Liver (tissue), 9 donors: Measurements from ENCODE around the gene STK11. TPM values are rescaled to one million over a fixed set of nuclear protein-coding genes. Genes with fewer than 3 reads are reported as not detected.
A peak's percentile ranks its signal among the peaks of the same experiment; 100 is the strongest.

Experiments
- DNase-seq: peaks from one replicate; pipeline ENCODE4 v3.0.0-alpha.2; 2017; ENCODE audit warnings: low spot score
- H3K27ac ChIP-seq, 2 donors: one replicate each; pipeline ENCODE4 v1.7.0; 2013; ENCODE audit warnings: inconsistent platforms in 2 of 2, low read length in 2 of 2, control low read depth in 1 of 2, low read depth in 1 of 2, mild to moderate bottlenecking in 1 of 2
- H3K27me3 ChIP-seq, 4 donors: one replicate each; pipeline versions ENCODE4 v1.6.1 to v1.7.0; 2013; ENCODE audit warnings: low read length in 3 of 4, inconsistent platforms in 1 of 4, mild to moderate bottlenecking in 1 of 4, moderate library complexity in 1 of 4; ENCODE audit not compliant: control insufficient read depth in 4 of 4, insufficient read depth in 4 of 4
- H3K36me3 ChIP-seq, 4 donors: one replicate each; pipeline versions ENCODE4 v1.6.1 to v1.7.0; 2013; ENCODE audit warnings: low read length in 3 of 4, mild to moderate bottlenecking in 3 of 4, low read depth in 1 of 4, moderate library complexity in 1 of 4; ENCODE audit not compliant: control insufficient read depth in 4 of 4, insufficient read depth in 3 of 4
- H3K4me1 ChIP-seq, 4 donors: one replicate each; pipeline versions ENCODE4 v1.6.1 to v1.7.0; 2013; ENCODE audit warnings: low read length in 3 of 4, mild to moderate bottlenecking in 3 of 4, moderate library complexity in 1 of 4; ENCODE audit not compliant: control insufficient read depth in 4 of 4, insufficient read depth in 4 of 4
- H3K4me3 ChIP-seq, 3 donors: one replicate each; pipeline versions ENCODE4 v1.6.1 to v1.7.0; 2013; ENCODE audit warnings: low read length in 3 of 3, control low read depth in 1 of 3, low read depth in 1 of 3, mild to moderate bottlenecking in 1 of 3
- H3K9ac ChIP-seq, 2 donors: one replicate each; pipeline ENCODE4 v1.7.0; 2013; ENCODE audit warnings: low read length in 2 of 2, mild to moderate bottlenecking in 2 of 2, moderate library complexity in 2 of 2, control low read depth in 1 of 2, low read depth in 1 of 2
- H3K9me3 ChIP-seq, 4 donors: one replicate each; pipeline versions ENCODE4 v1.6.1 to v1.7.0; 2013; ENCODE audit warnings: low read length in 3 of 4; ENCODE audit not compliant: control insufficient read depth in 4 of 4
- ATF3 ChIP-seq: IDR thresholded peaks from 2 replicates; pipeline ENCODE4 v1.6.1; 2016; ENCODE audit warnings: antibody characterized with exemption
- CTCF ChIP-seq: fragments of 150-350 bp; IDR thresholded peaks from 2 replicates; pipeline ENCODE4 v1.5.1; 2017; ENCODE audit warnings: improper control_type of control experiment, low read depth, low read length; ENCODE audit not compliant: missing input control
- EGR1 ChIP-seq, 2 donors: IDR thresholded peaks; 2 replicates each; pipeline ENCODE4 v1.6.1; 2016 to 2018; ENCODE audit warnings: antibody characterized with exemption in 2 of 2, low read depth in 2 of 2
- FOXA1 ChIP-seq: IDR thresholded peaks from 2 replicates; pipeline ENCODE4 v1.6.1; 2016; ENCODE audit warnings: antibody characterized with exemption
- FOXA2 ChIP-seq: IDR thresholded peaks from 2 replicates; pipeline ENCODE4 v1.6.1; 2016; ENCODE audit warnings: antibody characterized with exemption
- GABPA ChIP-seq, 2 donors: IDR thresholded peaks in 1 of 2; conservative IDR thresholded peaks in 1 of 2; 2 replicates each; pipeline ENCODE4 v1.6.1; 2016; ENCODE audit warnings: antibody characterized with exemption in 2 of 2, mild to moderate bottlenecking in 1 of 2, moderate library complexity in 1 of 2
- HNF4A ChIP-seq, 2 donors: conservative IDR thresholded peaks; 2 replicates each; pipeline ENCODE4 v1.6.1; 2016; ENCODE audit warnings: antibody characterized with exemption in 2 of 2, mild to moderate bottlenecking in 2 of 2
- HNF4G ChIP-seq: IDR thresholded peaks from 2 replicates; pipeline ENCODE4 v1.6.1; 2016; ENCODE audit warnings: antibody characterized with exemption
- JUND ChIP-seq, 2 donors: IDR thresholded peaks; 2 replicates each; pipeline ENCODE4 v1.6.1; 2016; ENCODE audit warnings: antibody characterized with exemption in 2 of 2
- MAX ChIP-seq: IDR thresholded peaks from 2 replicates; pipeline ENCODE4 v1.6.1; 2016; ENCODE audit warnings: antibody characterized with exemption
- NR2F2 ChIP-seq: IDR thresholded peaks from 2 replicates; pipeline ENCODE4 v1.6.1; 2016; ENCODE audit warnings: antibody characterized with exemption
- RAD21 ChIP-seq, 2 donors: IDR thresholded peaks; 2 replicates each; pipeline ENCODE4 v1.6.1; 2016; ENCODE audit warnings: antibody characterized with exemption in 2 of 2, mild to moderate bottlenecking in 2 of 2
- REST ChIP-seq: IDR thresholded peaks from 2 replicates; pipeline ENCODE4 v1.6.1; 2016; ENCODE audit warnings: antibody characterized with exemption, mild to moderate bottlenecking
- RXRA ChIP-seq, 2 donors: IDR thresholded peaks; 2 replicates each; pipeline ENCODE4 v1.6.1; 2017 to 2018; ENCODE audit warnings: antibody characterized with exemption in 2 of 2, mild to moderate bottlenecking in 1 of 2
- SP1 ChIP-seq: IDR thresholded peaks from 2 replicates; pipeline ENCODE4 v1.6.1; 2018; ENCODE audit warnings: antibody characterized with exemption, mild to moderate bottlenecking
- TAF1 ChIP-seq: conservative IDR thresholded peaks from 2 replicates; pipeline ENCODE4 v1.6.1; 2016; ENCODE audit warnings: antibody characterized with exemption, mild to moderate bottlenecking
- YY1 ChIP-seq: IDR thresholded peaks from 2 replicates; pipeline ENCODE4 v1.6.1; 2016; ENCODE audit warnings: antibody characterized with exemption, mild to moderate bottlenecking
- ZBTB33 ChIP-seq: IDR thresholded peaks from 2 replicates; pipeline ENCODE4 v1.6.1; 2016; ENCODE audit warnings: antibody characterized with exemption
- WGBS: extraction: QIAGEN DNeasy Blood & Tissue Kit; methylation state at CpG from one replicate; pipeline ENCODE4 v1.1.7; 2013; 5-methylcytosine and 5-hydroxymethylcytosine counted together
- polyA plus RNA-seq, 2 donors: library from polyadenylated mRNA; stranded (reverse) in 1 of 2; unstranded in 1 of 2; fragments of 200-250 nt in 1 of 2; fragments of >200 nt in 1 of 2; fragmentation: Nextera tagmentation in 1 of 2; extraction: Ambion mirVana in 1 of 2; gene quantifications; one replicate each; pipeline versions ENCODE4 v1.2.1 to v1.2.3, GENCODE V29; 2013 to 2015
- total RNA-seq, 2 donors: library from RNA; depleted of rRNA; stranded (reverse); fragments of >200 nt; gene quantifications; one replicate each; pipeline ENCODE4 v1.2.3, GENCODE V29; 2014
- donor health status: healthy.
- donor health status: healthy.
- donor health status: healthy.
- donor health status: healthy.
- donor health status: healthy.

The STK11 gene
- total and polyA plus RNA-seq, 4 donors = 3.0 to 126 (median 35.5) TPM

GRCh38 chr19:1269065-1269477, 63.5 kb downstream of the STK11 start, which contains the start of gene CIRBP:
Gene CIRBP, plus strand, starts transcription at chr19:1269332. Its CDS starts 1,602 bp downstream, at chr19:1270934.
- under 1% methylated on average over 50 of the region's 50 CpGs for WGBS
- H3K36me3 ChIP-seq = peaks cover 16 to 23% (median 17%) of the 10 kb centered on the region in 4 donors
- peak; percentile 99 for DNase-seq

More at GRCh38 chr19:1269065-1269477, 63.5 kb downstream of the STK11 start, which contains the start of gene CIRBP:
- peak within 1 kb of the TSS; percentile 90 to 91 for H3K27ac ChIP-seq
- H3K9ac ChIP-seq = peak within 1 kb of the TSS; percentile 78 to 86
- peak within 1 kb of the TSS; percentile 77 to 90 (median 86) for H3K4me3 ChIP-seq
- peaks cover 36 to 79% (median 68%) of the 10 kb centered on the region in 4 donors for H3K4me1 ChIP-seq
- no peaks in the 10 kb centered on the region for H3K9me3 ChIP-seq
- TF ChIP-seq RXRA (IDR thresholded peaks at IDR 0.05) (no peak), REST (peak; percentile 94), ZBTB33 (no peak), FOXA1 (no peak), HNF4G (no peak), YY1 (no peak), CTCF (no peak), GABPA (IDR thresholded peaks at IDR 0.05 in 1 of 2, conservative IDR thresholded peaks at IDR 0.05 in 1 of 2) (peak in 1 of 2 donors; percentile 30), HNF4A (conservative IDR thresholded peaks at IDR 0.05) (peak; percentile 34 to 40), RAD21 (IDR thresholded peaks at IDR 0.05) (no peak), TAF1 (peak; percentile 95), MAX (no peak), ATF3 (no peak), FOXA2 (no peak), NR2F2 (no peak), JUND (IDR thresholded peaks at IDR 0.05) (no peak), EGR1 (IDR thresholded peaks at IDR 0.05; ENCODE audit: low read depth in 2 of 2) (peak; percentile 25 to 39), SP1 (peak; percentile 92)
- H3K27me3 ChIP-seq = no peaks in the 10 kb centered on the region
